GM23338 (cell line): ENCODE data around the gene WBP1.
"Not testable (repeated sequence)": the region's sequence is repeated elsewhere in the genome, so short reads cannot be mapped to it uniquely, and the experiment has no call there.

Source experiments
- CTCF ChIP-seq, 2 experiments: fragments of 200-600 bp in 1 of 2; sonication (generic) in 1 of 2; conservative IDR thresholded peaks; 2 replicates each; pipeline versions ENCODE4 v1.5.1 to v1.6.1; 2016 to 2017; ENCODE audit warnings: antibody characterized with exemption in 2 of 2, low read depth in 2 of 2, mild to moderate bottlenecking in 2 of 2, moderate library complexity in 1 of 2
- EZH2 ChIP-seq: fragments of 200-600 bp; sonication (generic); IDR thresholded peaks from one replicate; pipeline ENCODE4 v1.8.0; 2017; ENCODE audit warnings: antibody characterized with exemption, mild to moderate bottlenecking, low read depth; ENCODE audit not compliant: unreplicated experiment
- EZH2phosphoT487 ChIP-seq: fragments of 200-600 bp; sonication (generic); IDR thresholded peaks from one replicate; pipeline ENCODE4 v1.8.1; 2018; ENCODE audit warnings: antibody characterized with exemption; ENCODE audit not compliant: unreplicated experiment
- JUNB ChIP-seq: IDR thresholded peaks from one replicate; pipeline ENCODE4 v1.6.1; 2016; ENCODE audit warnings: antibody characterized with exemption; ENCODE audit not compliant: unreplicated experiment
- POLR2AphosphoS5 ChIP-seq: IDR thresholded peaks from 2 replicates; pipeline ENCODE4 v1.6.1; 2016; ENCODE audit warnings: antibody characterized with exemption, low read depth
- REST ChIP-seq: IDR thresholded peaks from one replicate; pipeline ENCODE4 v1.6.1; 2018; ENCODE audit warnings: antibody characterized with exemption; ENCODE audit not compliant: unreplicated experiment
- ZNF114 ChIP-seq: fragments of 250-450 bp; sonication (Bioruptor Pico); IDR thresholded peaks from 2 replicates; pipeline ENCODE4 v1.5.0; 2020; ENCODE audit warnings: mild to moderate bottlenecking, moderate library complexity
- ZNF462 ChIP-seq: fragments of 250-450 bp; sonication (Bioruptor Pico); IDR thresholded peaks from 2 replicates; pipeline ENCODE4 v1.5.0; 2020; ENCODE audit warnings: mild to moderate bottlenecking, moderate library complexity

- TF ChIP-seq CTCF (conservative IDR thresholded peaks at IDR 0.05; ENCODE audit: low read depth in 2 of 2); POLR2AphosphoS5; ZNF114; EZH2; EZH2phosphoT487; JUNB; REST; ZNF462 (CRISPR knock-in tag): not testable (repeated sequence)
These were observed 1.4 kb downstream of the WBP1 start for GRCh38 chr2:74459503-74460118.
